MCF 10A (cell line): Measurements from ENCODE around the gene GABRG3. TPM values are rescaled to one million over a fixed set of nuclear protein-coding genes. Genes with fewer than 3 reads are reported as not detected.

ENCODE experiments used
- BruUV-seq: library from RNA; stranded (reverse); fragments of 400-500 nt; replicated peaks from 2 replicates; lab custom pipeline; 2021; lab: Mats Ljungman, UMichigan
- CTCF ChIA-PET: fragments of 300-600 bp; sonication (Branson Sonifier 250); formaldehyde crosslinking; extraction: SDS; loops from one replicate; lab custom pipeline; 2021; ENCODE audit warnings: antibody characterized with exemption, inconsistent platforms; lab: Yijun Ruan, JAX
- POLR2A ChIA-PET: fragments of 300-600, 350-650 bp; sonication (Branson Sonifier 250); formaldehyde crosslinking; extraction: SDS; loops from one replicate; lab custom pipeline; 2020; ENCODE audit warnings: antibody characterized with exemption, inconsistent platforms; lab: Yijun Ruan, JAX
- DNase-seq: peaks from one replicate; pipeline ENCODE4 v3.0.0-alpha.2; 2018; ENCODE audit not compliant: unreplicated experiment
- H3K27ac Mint-ChIP-seq: one replicate; pipeline ENCODE4 v1.8.0; 2022; ENCODE audit warnings: mild to moderate bottlenecking, low read depth, mixed read lengths; ENCODE audit not compliant: unreplicated experiment
- H3K27me3 Mint-ChIP-seq: one replicate; pipeline ENCODE4 v1.8.0; 2022; ENCODE audit warnings: mixed read lengths; ENCODE audit not compliant: insufficient read depth, unreplicated experiment
- H3K36me3 Mint-ChIP-seq: one replicate; pipeline ENCODE4 v1.8.0; 2022; ENCODE audit warnings: mild to moderate bottlenecking, moderate library complexity, mixed read lengths; ENCODE audit not compliant: insufficient read depth, unreplicated experiment
- H3K4me1 Mint-ChIP-seq: one replicate; pipeline ENCODE4 v1.8.0; 2022; ENCODE audit warnings: mixed read lengths; ENCODE audit not compliant: insufficient read depth, unreplicated experiment
- H3K4me3 Mint-ChIP-seq: one replicate; pipeline ENCODE4 v1.8.0; 2022; ENCODE audit warnings: mild to moderate bottlenecking, moderate library complexity, mixed read lengths; ENCODE audit not compliant: unreplicated experiment
- H3K9me3 Mint-ChIP-seq: one replicate; pipeline ENCODE4 v1.8.0; 2022; ENCODE audit warnings: mixed read lengths; ENCODE audit not compliant: unreplicated experiment
- intact Hi-C: fragments of 100-400 bp; cut with micrococcal nuclease; formaldehyde crosslinking; loops from 2 replicates; pipeline ENCODE4 v1.14.1; 2022
- total RNA-seq: library from RNA; stranded (reverse); gene quantifications from 2 replicates; pipeline ENCODE4 v1.2.3, GENCODE V29; 2022
- TF ChIP-seq, protein P1 (sequence below): fragments of 200-600 bp; IDR thresholded peaks from one replicate; pipeline ENCODE4 v1.8.0; 2022; ENCODE audit warnings: antibody characterized with exemption, mild to moderate bottlenecking; ENCODE audit not compliant: unreplicated experiment

GABRG3 gene
- total RNA-seq, 1 experiment from 2014 or later = not detected

DNA sequence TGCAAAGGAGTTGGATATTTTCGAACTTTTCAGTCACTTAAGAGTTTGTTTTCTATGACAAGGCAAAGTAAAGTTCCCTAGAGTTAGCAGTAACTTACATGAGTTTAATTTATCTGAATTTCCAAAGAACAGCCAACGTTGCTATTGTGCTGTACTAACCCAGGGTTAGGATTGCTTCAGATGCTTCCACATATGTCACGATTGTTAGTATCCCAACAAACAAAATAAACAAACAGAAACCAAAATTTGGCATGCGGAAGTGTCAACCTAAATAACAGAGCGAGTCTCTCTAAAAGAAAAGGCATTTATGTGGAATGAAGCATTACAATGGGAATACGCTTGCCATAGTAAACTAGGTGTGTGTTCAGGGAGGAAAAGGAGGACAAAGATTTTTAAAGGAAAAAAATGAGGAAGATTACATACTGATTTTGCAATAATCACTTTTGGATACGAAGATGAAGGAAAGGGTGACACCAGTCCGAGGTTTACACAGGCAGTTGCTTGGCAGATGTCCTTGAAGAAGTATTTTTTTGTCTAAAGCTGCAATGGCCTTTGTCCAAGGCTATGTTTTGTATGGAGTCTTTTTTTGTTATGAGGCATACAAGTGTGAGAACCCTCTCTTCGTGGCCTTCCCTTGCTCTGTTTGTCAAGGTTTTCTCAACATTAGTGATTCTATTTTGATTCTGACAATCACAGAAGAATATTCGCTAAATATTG, 267.9 kb downstream of the GABRG3 start:
- Mint-ChIP-seq H3K9me3 (peaks cover 32% of the 10 kb centered on the region), H3K36me3 (no peaks in the 10 kb centered on the region), H3K4me1 (no peaks in the 10 kb centered on the region), H3K4me3 (no peak overlapping the region), H3K27me3 (no peaks in the 10 kb centered on the region), H3K27ac (no peak overlapping the region)
- ChIA-PET POLR2A (no interaction called here), CTCF (interaction anchor here (0.7 kb wide), 1 partner anchor 127 kb away, joined by 3 read pairs; no protein-coding TSS in a partner anchor)
- no peak for DNase-seq
- intact Hi-C loops = no loop called here
- no TSS peak for BruUV-seq
- TF ChIP-seq, protein P1, sequence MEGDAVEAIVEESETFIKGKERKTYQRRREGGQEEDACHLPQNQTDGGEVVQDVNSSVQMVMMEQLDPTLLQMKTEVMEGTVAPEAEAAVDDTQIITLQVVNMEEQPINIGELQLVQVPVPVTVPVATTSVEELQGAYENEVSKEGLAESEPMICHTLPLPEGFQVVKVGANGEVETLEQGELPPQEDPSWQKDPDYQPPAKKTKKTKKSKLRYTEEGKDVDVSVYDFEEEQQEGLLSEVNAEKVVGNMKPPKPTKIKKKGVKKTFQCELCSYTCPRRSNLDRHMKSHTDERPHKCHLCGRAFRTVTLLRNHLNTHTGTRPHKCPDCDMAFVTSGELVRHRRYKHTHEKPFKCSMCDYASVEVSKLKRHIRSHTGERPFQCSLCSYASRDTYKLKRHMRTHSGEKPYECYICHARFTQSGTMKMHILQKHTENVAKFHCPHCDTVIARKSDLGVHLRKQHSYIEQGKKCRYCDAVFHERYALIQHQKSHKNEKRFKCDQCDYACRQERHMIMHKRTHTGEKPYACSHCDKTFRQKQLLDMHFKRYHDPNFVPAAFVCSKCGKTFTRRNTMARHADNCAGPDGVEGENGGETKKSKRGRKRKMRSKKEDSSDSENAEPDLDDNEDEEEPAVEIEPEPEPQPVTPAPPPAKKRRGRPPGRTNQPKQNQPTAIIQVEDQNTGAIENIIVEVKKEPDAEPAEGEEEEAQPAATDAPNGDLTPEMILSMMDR = no peak

GRCh38 chr15:27241943-27242342, 271.0 kb downstream of the GABRG3 start:
- POLR2A ChIA-PET = no interaction called here
- Mint-ChIP-seq H3K27ac (no peak overlapping the region), H3K4me3 (no peak overlapping the region), H3K9me3 (peaks cover 25% of the 10 kb centered on the region), H3K4me1 (no peaks in the 10 kb centered on the region), H3K27me3 (no peaks in the 10 kb centered on the region), H3K36me3 (no peaks in the 10 kb centered on the region)
- intact Hi-C loops = no loop called here
- TF ChIP-seq, protein P1 = no peak
- CTCF ChIA-PET = interaction anchor here (0.7 kb wide), 1 partner anchor 422 kb away, joined by 3 read pairs; no protein-coding TSS in a partner anchor
- DNase-seq = no peak
- BruUV-seq = no TSS peak

- Mint-ChIP-seq H3K36me3 (no peaks in the 10 kb centered on the region), H3K27me3 (no peaks in the 10 kb centered on the region), H3K9me3 (peaks cover 16% of the 10 kb centered on the region), H3K27ac (no peak overlapping the region), H3K4me3 (no peak overlapping the region), H3K4me1 (no peaks in the 10 kb centered on the region)
- ChIA-PET POLR2A (no interaction called here), CTCF (no interaction called here)
- DNase-seq = no peak
- BruUV-seq = no TSS peak
- intact Hi-C loops = no loop called here
- TF ChIP-seq, protein P1 = no peak
These were observed 273.1 kb downstream of the GABRG3 start for GRCh38 chr15:27244047-27244446.

GRCh38 chr15:27248251-27248650, 277.3 kb downstream of the GABRG3 start:
- CTCF ChIA-PET = no interaction called here
- no peak overlapping the region for H3K27ac Mint-ChIP-seq

More at GRCh38 chr15:27248251-27248650, 277.3 kb downstream of the GABRG3 start:
- H3K27me3 Mint-ChIP-seq = no peaks in the 10 kb centered on the region
- intact Hi-C loops = no loop called here
- peaks cover 8% of the 10 kb centered on the region for H3K9me3 Mint-ChIP-seq
- no peaks in the 10 kb centered on the region for H3K36me3 Mint-ChIP-seq
- no peak overlapping the region for H3K4me3 Mint-ChIP-seq
- BruUV-seq = no TSS peak
- no peaks in the 10 kb centered on the region for H3K4me1 Mint-ChIP-seq
- POLR2A ChIA-PET = no interaction called here
- no peak for DNase-seq
- TF ChIP-seq, protein P1 = no peak
